Fibroblast of villous mesenchyme (primary cell): ENCODE measurements around the gene KAZN. TPM values are rescaled to one million over a fixed set of nuclear protein-coding genes. Genes with fewer than 3 reads are reported as not detected.

ENCODE experiments used
- DNase-seq: peaks from one replicate; pipeline ENCODE4 v3.0.0-alpha.2; 2010; ENCODE audit warnings: low read depth
- H3K4me3 ChIP-seq: 2 replicates; pipeline ENCODE4 v1.5.1; 2011; ENCODE audit warnings: low read depth, mild to moderate bottlenecking, low read length
- CTCF ChIP-seq: IDR thresholded peaks from 2 replicates; pipeline ENCODE4 v1.5.1; 2012; ENCODE audit warnings: low read depth, mild to moderate bottlenecking, low read length; ENCODE audit not compliant: insufficient read depth
- total RNA-seq: library from RNA; depleted of rRNA; stranded (reverse); fragments of >200 nt; gene quantifications from 2 replicates; pipeline ENCODE4 v1.2.3, GENCODE V29; 2012

Gene KAZN
- total RNA-seq, 1 donor, result 8.6 TPM

- no peak for TF ChIP-seq CTCF
- peak; percentile 3 for DNase-seq
- no peak overlapping the region for H3K4me3 ChIP-seq
Measured at GRCh38 chr1:14881775-14882672, 283.5 kb downstream of the KAZN start.

GRCh38 chr1:14884614-14885175, 286.2 kb downstream of the KAZN start:
- DNase-seq, result no peak
- no peak overlapping the region for H3K4me3 ChIP-seq
- no peak for TF ChIP-seq CTCF

- no peak overlapping the region for H3K4me3 ChIP-seq
- TF ChIP-seq CTCF, result no peak
Measured at GRCh38 chr1:14887044-14887566, 288.6 kb downstream of the KAZN start.

GRCh38 chr1:14887764-14888350, 289.4 kb downstream of the KAZN start:
- no peak for DNase-seq
- no peak overlapping the region for H3K4me3 ChIP-seq
- TF ChIP-seq CTCF, result no peak

More at GRCh38 chr1:14887044-14887566, 288.6 kb downstream of the KAZN start:
- no peak for DNase-seq

GRCh38 chr1:14888374-14888773, 289.9 kb downstream of the KAZN start:
- no peak for TF ChIP-seq CTCF
- DNase-seq, result no peak
- H3K4me3 ChIP-seq, result no peak overlapping the region

GRCh38 chr1:14889825-14890440, 291.4 kb downstream of the KAZN start:
- no peak for TF ChIP-seq CTCF
- H3K4me3 ChIP-seq, result no peak overlapping the region
- DNase-seq, result no peak
